GM19452 (cell line): ENCODE data around the gene MYL12A.

Source experiments
- ATAC-seq: cut with Tn5 transposase; IDR thresholded peaks from one replicate; pipeline ENCODE4 v1.9.1; 2021; ENCODE audit not compliant: unreplicated experiment

The MYL12A gene

DNA sequence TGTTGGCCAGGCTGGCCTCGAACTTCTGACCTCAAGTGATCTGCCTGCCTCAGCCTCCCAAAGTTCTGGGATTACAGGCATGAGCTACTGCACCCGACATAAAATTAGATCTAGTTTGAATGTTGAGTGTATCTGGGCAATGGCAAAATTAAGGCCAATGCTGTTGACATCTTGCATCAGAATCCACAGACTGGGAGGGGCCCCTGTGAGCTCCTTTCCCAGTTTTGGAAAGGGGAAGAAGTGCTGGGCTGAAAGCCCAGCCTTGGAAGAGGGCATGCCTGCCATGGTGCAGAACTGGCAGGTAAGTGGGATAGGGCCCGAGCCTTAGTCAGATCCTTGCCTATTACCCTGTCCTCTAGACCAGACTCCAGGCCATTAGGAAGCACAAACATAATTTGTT, 23.4 kb upstream of the MYL12A start:
- no peak for ATAC-seq

DNA sequence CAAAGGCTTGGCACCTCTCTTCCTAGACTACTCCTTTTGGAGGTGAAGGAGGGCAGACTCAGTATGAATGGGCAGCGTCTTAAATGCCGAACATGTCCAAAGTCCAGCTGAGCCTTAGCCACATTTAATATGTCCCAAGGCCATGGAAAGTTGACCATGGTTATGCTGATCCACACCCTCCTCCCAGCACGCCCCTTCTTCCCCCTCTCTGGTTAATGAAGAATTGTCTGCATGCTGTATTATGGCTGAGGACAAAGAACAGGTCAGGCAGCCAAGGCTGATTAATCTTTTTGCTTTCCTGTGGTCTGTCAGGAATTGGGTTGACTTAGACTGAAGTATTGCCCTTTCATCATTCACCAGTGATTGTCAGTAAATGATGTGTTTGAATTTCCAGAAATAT, 22.0 kb upstream of the MYL12A start:
- no peak for ATAC-seq

DNA sequence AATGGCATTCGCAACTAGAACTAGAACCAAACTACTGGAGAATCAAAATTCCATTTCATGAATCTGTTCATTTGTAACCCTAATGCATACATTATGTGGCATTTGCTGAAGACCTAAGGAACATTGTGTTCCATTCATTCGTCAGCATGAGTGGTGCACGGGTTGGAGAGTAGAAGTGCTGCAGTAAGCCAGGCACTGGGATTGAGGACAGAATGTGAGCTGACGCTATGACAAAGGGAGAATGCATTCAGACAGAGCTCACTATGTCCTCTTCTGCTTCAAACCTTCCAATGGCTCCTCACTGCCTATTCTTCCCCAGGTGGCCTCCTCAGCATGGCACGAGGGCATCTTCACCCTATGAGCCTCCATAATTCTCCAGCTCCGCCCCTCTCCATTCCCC, 21.6 kb upstream of the MYL12A start:
- no peak for ATAC-seq

DNA sequence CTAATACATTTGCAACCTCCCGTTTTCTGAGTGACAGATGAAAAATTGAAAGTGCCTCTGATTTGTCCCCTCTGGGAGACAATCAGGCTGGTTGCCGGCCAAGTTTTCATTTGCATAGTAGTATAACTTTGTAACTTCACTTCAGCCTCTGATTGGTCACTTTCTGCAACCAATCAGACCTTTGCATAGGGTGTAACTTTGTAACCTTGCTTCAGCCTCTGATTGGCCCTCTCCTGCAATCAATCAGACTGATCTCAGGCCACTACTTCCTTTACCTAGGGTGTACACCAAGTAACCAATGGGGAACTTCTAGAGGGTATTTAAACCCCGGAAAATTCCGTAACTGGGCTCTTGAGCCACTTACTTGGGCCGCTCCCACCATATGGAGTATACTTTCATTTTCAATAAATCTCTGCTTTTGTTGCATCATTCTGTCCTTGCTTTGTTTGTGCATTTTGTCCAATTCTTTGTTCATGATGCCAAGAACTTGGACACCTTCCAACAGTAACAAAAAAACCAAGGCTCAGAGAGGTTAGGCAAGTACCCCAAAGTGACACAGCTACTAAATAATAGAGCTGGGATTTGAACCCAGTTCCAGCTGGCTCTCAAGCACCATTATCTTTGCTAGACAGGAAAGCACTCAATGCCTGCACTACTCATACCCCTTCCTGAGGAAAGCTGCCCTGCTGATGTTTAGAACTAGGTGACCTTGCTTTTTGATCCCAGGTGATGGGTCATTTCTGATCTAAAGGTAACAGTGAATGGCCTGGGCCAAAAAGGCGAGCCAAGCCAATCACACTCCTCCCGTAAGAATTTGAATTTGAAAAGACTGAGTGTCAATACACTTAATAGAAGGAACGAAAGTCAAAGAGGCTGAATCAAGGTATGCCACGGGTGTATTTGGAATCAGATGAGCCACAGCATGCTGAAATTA, 16.9 kb upstream of the MYL12A start:
- ATAC-seq: no peak

DNA sequence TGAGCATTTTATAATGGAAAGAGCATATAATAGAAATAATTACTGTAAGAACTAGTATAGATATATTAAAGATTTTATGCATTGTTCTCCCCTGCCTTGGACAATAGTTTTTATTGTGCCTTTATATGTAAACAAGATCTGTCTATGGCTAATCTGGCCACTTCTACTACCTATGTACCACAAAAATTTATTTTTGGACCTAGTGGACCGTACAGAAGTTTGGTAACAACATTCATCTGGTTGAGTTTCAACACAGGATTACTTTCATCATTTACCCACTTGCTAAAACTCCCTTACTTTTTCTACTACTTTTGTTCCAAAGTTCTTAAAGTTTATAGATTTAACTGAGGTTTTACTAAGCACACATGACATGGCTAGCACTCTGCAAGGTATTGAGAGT, 14.6 kb upstream of the MYL12A start:
- ATAC-seq: no peak

DNA sequence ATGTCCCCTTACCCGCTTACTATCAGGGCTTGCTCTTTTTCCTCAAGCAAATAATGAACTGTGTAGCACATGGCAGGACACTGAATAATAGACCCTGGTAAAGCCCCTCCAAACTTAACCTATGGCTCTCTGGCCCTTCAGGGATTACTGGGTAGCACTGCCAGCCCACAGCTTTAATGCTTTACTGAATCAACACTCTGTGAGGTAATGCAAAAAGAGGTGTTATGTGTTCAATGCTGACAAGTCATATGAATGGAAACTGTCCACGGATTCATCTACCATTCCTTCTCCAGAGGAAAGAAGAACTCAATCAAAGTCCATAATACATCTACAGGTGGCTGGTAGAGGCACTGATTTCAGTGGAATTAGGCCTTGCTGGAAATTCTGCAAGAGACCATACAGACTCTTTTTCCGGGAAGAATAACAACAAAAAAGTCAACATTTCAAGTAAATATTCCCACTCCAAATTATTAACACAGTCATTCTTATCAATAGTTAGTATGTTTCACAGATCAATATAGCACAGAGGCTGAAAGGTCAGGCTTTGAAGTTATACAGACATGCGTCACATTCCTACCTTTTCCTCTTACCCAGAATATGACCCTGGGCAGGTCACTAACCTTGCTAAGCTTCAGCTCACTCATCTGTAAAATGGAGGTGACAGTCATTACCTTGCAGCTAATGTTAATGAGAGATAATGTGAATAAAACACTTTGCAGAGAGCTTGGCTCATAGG, 14.0 kb upstream of the MYL12A start:
- ATAC-seq: no peak

DNA sequence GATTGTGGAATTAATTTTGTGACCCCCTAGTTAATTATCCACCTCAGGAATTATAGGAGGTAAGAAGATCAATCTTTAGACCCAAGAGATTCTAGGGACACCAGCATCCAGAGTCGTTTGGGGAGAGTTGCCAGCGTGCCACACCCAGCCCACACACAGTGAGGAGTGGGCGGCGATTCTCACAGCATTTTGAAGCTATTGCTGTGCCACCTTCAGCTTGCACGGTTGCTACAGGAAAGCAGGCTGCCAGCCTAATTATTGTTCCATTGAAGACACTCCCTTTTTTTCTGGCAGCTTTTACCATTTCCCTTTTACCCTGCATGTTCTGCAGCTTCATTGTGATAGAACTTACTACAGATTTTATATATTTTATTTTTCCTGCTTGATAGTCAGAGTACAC, 13.1 kb upstream of the MYL12A start:
- ATAC-seq: no peak

DNA sequence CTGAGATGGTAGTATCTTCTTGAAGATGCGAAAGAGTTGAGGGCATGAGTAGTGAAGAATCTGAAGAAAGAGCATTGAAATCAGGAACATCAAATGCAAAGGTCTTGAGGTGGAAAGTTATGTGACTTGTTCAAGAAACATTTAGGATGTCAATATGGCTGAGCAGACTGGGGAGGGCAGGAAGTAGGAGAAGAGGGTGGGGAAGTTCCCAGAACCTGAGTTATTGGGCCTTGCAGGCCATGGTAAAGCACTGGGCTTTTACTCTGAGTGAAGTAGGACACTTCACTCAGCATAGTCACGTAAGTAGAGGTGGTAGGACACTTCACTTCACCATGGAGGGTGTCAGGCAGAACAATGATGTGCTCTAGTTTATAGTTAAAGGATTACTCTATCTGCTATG, 11.8 kb upstream of the MYL12A start:
- no peak for ATAC-seq

DNA sequence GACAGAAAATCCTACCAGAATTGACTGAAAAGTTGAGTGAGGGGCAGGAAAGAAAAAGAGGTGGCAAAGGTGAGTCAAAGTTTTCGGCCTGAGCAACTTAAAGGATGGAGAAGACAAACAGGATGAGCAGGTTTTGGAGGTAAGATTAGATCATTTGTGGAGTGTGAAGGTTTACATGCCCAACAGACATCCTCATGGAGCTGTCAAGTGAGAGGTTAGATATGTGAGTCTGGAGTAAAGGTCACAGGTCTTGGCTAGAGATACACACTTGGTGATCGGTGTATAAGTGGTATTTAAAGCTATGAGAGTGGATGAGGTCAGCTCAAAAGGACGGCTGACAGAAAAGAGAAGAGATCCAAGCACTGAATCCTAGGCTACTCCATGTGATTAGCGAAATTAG, 11.1 kb upstream of the MYL12A start:
- ATAC-seq: no peak

DNA sequence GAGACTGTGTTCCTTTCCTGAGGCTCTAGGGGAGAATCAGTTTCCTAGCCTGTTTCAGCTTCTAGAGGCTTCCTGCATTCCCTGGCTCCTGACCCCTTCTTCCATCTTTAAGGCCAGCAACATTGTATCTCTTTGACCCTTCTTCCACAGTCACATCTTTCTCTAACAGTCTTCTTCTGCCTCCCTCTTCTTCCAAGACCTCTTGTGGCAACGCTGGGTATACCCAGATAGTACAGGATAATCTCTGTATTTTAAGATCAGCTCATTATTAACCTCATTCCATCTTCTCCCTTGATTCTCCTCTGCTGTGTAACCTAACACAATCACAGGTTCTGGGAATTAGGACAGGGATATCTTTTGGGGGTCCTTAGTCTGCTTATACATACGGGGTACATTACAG, 8.9 kb upstream of the MYL12A start:
- no peak for ATAC-seq

DNA sequence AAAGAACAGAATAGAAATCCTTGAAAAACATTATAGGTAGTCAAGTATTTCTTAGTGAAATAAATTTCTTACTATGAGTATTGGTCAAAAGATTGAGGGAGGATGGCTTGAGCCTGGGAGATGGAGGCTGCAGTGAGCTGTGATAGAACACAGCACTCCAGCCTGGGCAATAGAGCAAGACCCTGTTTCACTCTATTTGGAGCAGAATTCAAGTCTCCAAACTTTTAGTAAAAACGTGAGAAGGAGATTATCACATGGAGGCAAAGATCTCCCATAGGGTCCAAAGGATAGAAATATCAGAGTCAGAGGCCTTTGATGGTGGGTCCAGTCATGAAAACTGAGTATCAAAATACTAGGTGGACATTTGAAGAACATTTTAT, 2.4 kb upstream of the MYL12A start:
- ATAC-seq: no peak

DNA sequence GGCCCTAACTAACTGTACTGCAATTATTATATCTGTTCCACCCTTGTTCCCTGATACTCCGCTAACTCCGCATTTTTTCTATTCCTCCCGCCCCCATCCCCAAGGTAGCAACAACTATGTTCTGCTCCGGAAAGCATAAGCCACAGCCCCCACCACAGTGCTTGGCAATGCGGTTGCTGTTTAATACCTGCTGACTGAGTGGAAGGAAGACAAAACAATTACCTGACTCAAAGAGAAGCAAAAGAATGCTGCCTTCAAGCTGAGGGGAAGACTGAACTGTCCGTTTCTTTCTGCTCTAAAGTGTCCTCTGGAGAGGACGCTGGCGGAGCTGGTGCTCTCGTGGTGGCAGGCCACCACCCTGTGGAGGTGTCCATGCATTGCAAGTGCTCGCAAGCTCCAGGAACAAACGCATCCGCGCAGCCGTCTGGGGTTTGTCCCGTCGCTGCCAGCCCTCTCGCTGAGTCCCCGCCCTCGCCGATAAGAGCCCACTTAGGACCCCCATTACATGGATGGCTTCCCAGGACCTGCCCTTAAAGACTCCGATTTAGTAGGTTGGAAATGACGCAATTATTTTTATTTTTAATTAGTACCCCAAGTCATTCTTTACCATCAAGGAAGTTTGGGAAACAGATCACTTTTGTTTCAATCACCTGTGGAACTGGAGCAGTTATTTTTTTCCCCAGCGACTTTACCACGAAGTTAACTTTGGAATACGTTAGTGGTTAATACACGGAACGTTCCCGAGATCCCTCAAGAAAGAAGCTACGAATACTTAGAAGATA, 1.6 kb upstream of the MYL12A start:
- peak; percentile 45 for ATAC-seq

DNA sequence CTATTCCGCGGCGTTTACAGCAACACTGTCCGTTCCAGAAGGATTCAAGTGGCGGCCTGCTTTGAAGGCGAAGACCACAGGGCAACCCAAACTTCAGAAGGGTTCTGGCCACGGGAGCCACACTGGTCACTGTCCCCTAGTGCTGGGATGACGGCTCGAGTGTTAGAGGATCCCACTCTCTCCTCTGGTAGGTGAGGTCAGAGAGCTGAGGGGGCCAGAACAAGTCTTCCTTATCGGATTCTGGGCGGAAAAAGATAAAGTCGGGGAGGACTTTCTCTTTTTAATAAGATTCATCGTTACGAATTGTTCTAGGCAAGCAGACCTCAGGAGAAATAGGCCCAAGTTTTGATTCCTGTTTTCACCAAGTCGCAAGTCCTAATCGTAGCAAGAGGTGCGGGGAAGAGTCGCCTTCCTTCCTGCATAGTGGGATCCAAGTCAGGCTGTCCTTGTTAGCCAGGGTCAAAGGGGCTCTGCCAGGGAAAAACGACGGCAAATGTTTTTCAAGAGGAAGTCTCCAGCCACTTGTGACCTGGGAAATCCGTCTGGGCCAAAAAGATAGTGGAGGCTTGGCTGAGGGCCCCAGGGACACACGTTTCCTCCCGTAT, 864 bp upstream of the MYL12A start:
- ATAC-seq: no peak

DNA sequence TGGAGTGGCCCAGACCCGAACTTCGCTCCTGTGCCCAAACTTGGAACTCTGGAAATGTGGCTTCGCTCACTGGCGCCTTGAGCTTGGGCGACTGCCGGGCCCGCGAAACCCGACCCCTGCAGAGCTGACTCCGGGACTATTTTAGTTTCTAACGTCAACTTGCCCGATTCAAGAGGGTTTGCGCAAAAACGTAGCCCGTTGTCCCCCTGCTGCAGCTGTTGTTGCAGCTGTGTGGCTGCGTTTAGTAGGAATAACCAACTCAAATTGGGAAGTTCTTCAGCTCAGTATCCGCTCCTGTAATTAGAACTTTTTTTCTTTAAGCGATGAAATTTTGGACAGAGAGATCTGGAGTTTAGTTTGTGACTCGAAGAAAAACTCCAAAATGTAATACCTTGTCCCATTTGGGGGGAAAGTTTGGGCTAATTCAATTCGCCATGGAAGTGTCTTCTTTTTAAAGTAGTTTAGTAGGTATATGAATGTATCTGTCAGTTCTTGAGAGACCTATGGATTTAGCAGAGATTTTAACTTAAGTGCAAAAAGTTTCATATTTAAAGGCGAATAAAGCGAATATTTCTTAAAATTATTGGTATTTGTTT, 559 bp downstream of the MYL12A start:
- ATAC-seq: no peak

DNA sequence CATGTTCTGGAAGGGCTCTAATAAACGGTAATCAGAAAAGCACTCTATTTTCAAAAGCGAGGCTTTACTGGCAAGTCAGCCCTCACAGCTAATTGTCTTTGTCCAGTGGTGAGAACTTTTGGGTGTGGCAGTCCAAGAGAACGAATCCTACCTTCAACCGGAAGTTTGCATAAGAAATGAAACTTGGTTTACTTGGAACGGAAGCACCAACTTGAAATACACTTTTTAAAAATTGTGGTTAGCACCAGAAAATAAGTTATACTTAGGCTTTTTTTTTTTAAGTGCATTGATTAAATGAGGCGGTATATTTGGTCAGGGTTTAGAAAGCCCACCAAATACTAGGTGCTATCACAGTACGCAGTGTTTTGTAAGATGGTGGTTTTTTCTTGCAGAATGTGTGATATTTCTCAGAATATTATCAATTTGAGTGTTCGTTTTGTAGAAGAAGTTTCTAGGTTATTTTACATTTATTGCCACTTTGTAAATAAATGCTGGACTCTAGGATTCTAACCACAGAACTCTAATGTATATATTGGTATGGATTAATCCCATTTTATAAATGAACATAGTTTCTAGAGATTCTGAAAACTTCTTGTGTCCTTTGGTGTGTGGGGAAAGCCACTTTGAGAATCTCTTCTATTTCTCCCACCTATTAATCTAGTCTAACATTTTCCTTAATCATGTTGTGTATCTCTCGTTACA, 1.2 kb downstream of the MYL12A start:
- ATAC-seq: no peak

DNA sequence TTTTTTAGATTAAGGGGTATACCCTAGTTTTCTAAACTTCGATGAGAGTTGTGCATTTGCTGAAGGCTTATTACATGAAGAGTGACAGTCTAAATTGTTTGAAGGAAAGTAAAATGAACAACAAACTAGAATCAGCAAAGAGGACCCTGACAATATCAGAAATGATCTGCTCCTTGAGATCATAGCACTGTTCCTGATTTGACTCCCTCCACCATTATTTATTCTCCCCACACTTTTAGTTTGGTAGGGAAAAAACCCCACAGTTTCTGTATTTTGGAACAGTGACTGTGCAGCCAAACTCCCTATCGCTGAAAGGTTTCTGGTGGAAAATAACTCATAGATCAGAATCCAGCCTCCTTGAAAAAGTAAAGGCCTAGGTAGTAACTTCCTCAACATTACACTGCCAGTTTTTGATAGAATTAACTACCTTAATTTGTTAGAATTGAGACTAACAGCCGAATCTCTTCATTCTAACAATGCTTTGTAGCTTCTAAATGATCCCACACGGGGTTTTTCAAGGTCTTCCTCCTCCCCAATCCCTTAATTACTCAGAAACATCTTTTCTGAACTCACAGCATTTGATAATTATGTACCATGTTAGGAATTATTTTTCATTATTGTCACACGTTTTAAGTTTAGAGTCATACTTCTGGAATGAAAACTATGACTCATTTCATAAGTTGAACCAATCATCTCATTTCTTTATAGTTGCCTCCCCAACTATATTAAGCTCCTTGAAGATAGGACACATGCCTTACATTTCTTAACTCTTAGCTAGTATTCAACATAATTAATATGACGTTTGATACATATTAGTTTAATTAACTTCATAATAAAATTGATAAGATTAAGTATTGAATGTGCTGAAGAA, 2.9 kb downstream of the MYL12A start:
- no peak for ATAC-seq

DNA sequence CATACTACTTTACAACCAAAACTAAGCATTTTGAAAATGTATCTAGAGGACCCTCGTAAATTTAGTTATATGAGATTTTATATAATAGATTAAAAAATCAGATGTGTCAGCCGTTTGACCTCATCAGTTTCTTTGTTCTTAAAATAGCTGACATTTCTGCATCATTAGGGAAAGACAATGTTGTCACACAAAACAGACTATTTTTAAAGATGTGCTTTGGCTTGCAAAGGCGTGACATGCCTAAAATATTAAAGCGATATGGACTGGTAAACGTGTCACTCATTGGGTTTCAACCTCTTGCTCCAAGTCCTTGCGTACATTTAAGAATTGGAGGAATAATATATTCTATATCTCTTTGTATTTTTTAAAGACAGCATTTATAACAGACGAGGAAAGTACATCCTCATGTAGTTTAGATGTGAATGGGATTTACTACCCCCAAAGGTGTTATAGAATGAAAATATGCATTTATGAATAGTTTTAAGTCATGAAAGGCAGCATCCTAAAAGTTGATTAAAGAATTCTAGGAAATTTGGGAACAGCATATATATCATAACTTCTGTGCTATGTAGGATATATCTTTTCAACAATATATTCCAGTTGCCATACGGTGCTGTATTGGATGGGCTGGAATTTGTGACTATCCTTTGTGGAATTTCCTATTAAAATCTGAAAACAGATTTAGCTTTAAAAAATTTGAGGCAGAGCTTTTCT, 3.8 kb downstream of the MYL12A start:
- ATAC-seq: no peak

DNA sequence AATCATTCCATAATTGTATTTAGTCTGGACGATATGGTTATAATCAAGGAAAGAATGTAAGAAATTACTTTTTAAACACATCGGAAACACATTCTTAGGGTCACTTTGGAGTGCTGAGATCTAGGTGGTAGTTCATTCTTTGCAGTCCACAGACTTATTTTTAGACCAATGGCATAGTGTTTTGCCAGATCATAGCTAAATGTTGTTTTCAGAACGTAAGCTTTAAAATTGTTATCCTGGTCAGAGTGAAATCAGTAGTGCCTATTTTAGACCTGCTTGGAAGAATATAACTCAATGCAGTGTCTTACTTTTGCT, 4.3 kb downstream of the MYL12A start:
- no peak for ATAC-seq

DNA sequence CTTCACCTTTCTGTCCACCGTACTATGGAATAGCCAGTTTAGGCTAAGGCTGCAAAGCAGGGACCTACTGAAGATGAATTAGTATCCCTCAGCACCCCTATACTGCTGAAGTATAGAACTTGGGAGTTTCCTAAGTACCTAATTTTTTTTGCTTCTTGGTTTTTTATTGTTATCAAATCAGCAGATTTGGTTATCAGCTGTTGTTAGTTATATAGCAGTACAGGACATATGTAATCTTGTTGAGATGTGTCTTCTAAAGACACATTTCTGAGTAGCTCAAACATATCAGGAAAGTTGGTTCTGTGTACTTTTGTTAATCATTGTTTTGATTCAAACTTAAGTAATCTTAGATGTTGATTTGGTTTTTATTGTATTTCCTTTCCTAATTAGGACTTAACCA, 5.2 kb downstream of the MYL12A start:
- ATAC-seq: no peak
